K562 (cell line): Measurements from ENCODE around the gene AGO3. TPM values are rescaled to one million over a fixed set of nuclear protein-coding genes. Genes with fewer than 3 reads are reported as not detected.
A peak's percentile ranks its signal among the peaks of the same experiment; 100 is the strongest.

ENCODE experiments used
- ATAC-seq: fragments of 200-7000 bp; cut with Tn5 transposase; 3 replicates; pipeline ENCODE4 v1.9.1; 2020; ENCODE audit warnings: moderate library complexity
- BruUV-seq: library from RNA; stranded (reverse); fragments of 400-500 nt; replicated peaks from 2 replicates; lab custom pipeline; 2021; lab: Mats Ljungman, UMichigan
- CTCF ChIA-PET: fragments of 300-600 bp; formaldehyde crosslinking; extraction: SDS; loops from one replicate; lab custom pipeline; 2021; ENCODE audit warnings: low intra/inter-chr PET ratio; lab: Yijun Ruan, JAX
- POLR2A ChIA-PET: fragments of 300-600, 350-650 bp; sonication (Branson Sonifier 250); formaldehyde crosslinking; extraction: SDS; loops from one replicate; lab custom pipeline; 2021; ENCODE audit warnings: antibody characterized with exemption, inconsistent platforms; lab: Yijun Ruan, JAX
- DNase-seq, 4 experiments: peaks; one replicate each; pipeline versions ENCODE4 v3.0.0 to v3.0.0-alpha.2; 2011 to 2018; ENCODE audit warnings: low spot score in 3 of 4, mixed read lengths in 3 of 4; ENCODE audit errors: extremely low read depth in 1 of 4
- FAIRE-seq: peaks from 2 replicates; lab custom pipeline; 2011; peaks lifted over from hg19 to GRCh38; lab: Jason Lieb, UNC
- H2AFZ ChIP-seq: 2 replicates; pipeline ENCODE4 v1.6.0; 2011; ENCODE audit warnings: low read depth, low read length, control low read depth, inconsistent platforms
- H3K27ac ChIP-seq: fragments of 200-600 bp; 3 replicates; pipeline ENCODE4 v1.8.0; 2011; ENCODE audit warnings: low read depth, mild to moderate bottlenecking, control low read depth, inconsistent platforms, low read length, moderate library complexity, mixed read lengths; ENCODE audit errors: extremely low read depth
- H3K27me3 ChIP-seq, 2 experiments: fragments of 300-600 bp in 1 of 2; 2 replicates in 1 of 2; 3 replicates in 1 of 2; pipeline versions ENCODE4 v1.6.0 to v1.8.0; 2011; ENCODE audit warnings: inconsistent platforms in 2 of 2, low read length in 2 of 2, mild to moderate bottlenecking in 1 of 2, mixed read lengths in 1 of 2, moderate library complexity in 1 of 2; ENCODE audit not compliant: control insufficient read depth in 2 of 2, insufficient read depth in 2 of 2
- H3K36me3 ChIP-seq: fragments of 300-600 bp; 3 replicates; pipeline ENCODE4 v1.8.0; 2011; ENCODE audit warnings: mild to moderate bottlenecking, low read length, inconsistent platforms; ENCODE audit not compliant: control insufficient read depth, insufficient read depth
- H3K4me1 ChIP-seq, 2 experiments: fragments of 200-600 bp in 1 of 2; replicated peaks in 1 of 2; 2 replicates in 1 of 2; 3 replicates in 1 of 2; pipeline versions ENCODE4 v1.5.1 to v1.8.0; 2011; ENCODE audit warnings: inconsistent platforms in 2 of 2, low read length in 2 of 2, mild to moderate bottlenecking in 1 of 2, mixed read lengths in 1 of 2, moderate library complexity in 1 of 2; ENCODE audit not compliant: control insufficient read depth in 2 of 2, insufficient read depth in 2 of 2
- H3K4me2 ChIP-seq: 2 replicates; pipeline ENCODE4 v1.6.1; 2011; ENCODE audit warnings: low read length, control low read depth, inconsistent platforms, mixed read lengths; ENCODE audit not compliant: insufficient read depth
- H3K4me3 ChIP-seq: fragments of 200-600 bp; sonication (generic), shearing (Covaris generic); 2 replicates; pipeline ENCODE4 v1.5.1; 2016; ENCODE audit warnings: control low read depth, inconsistent platforms
- H3K79me2 ChIP-seq: fragments of 200-600 bp; 3 replicates; pipeline ENCODE4 v1.8.0; 2011; ENCODE audit warnings: low read length, inconsistent platforms; ENCODE audit not compliant: control insufficient read depth, insufficient read depth
- H3K9ac ChIP-seq, 2 experiments: 2 replicates each; pipeline versions ENCODE4 v1.6.0 to v1.6.1; 2011; ENCODE audit warnings: low read depth in 2 of 2, low read length in 2 of 2, control low read depth in 1 of 2, inconsistent platforms in 1 of 2, mild to moderate bottlenecking in 1 of 2, mixed read lengths in 1 of 2; ENCODE audit not compliant: insufficient read depth in 1 of 2
- H3K9me1 ChIP-seq: one replicate; pipeline ENCODE4 v1.6.0; 2011; ENCODE audit warnings: inconsistent platforms, mild to moderate bottlenecking, low read length, moderate library complexity; ENCODE audit not compliant: control insufficient read depth, insufficient read depth
- H3K9me3 ChIP-seq: replicated peaks from 2 replicates; pipeline ENCODE4 v1.5.1; 2011; ENCODE audit warnings: low read depth, low read length, inconsistent platforms; ENCODE audit not compliant: control insufficient read depth, insufficient read depth
- H4K20me1 ChIP-seq: replicated peaks from 2 replicates; pipeline ENCODE4 v1.6.1; 2011; ENCODE audit warnings: low read length, inconsistent platforms, mixed read lengths; ENCODE audit not compliant: control insufficient read depth, insufficient read depth
- E2F3 ChIP-seq: fragments of 250-450 bp; sonication (Bioruptor Pico); IDR thresholded peaks from 2 replicates; pipeline ENCODE4 v1.4.0; 2020; ENCODE audit warnings: mild to moderate bottlenecking
- HCFC1 ChIP-seq: IDR thresholded peaks from 2 replicates; pipeline ENCODE4 v1.6.1; 2012; ENCODE audit warnings: low read depth, low read length, improper control_type of control experiment
- HDAC8 ChIP-seq: fragments of 450-650 bp; IDR thresholded peaks from 2 replicates; pipeline ENCODE4 v1.6.1; 2016; ENCODE audit warnings: mild to moderate bottlenecking, missing genetic modification characterization, moderate library complexity, missing compliant biosample characterization
- NR2C1 ChIP-seq, 2 experiments: fragments of 450-650 bp; IDR thresholded peaks; 2 replicates each; pipeline ENCODE4 v1.6.1; 2017; ENCODE audit warnings: mild to moderate bottlenecking in 2 of 2, antibody characterized with exemption in 1 of 2, inconsistent platforms in 1 of 2, missing compliant biosample characterization in 1 of 2, missing genetic modification characterization in 1 of 2
- PTTG1 ChIP-seq: fragments of 450-650 bp; IDR thresholded peaks from 2 replicates; pipeline ENCODE4 v1.6.1; 2016; ENCODE audit warnings: low read depth, mild to moderate bottlenecking, missing genetic modification characterization, missing compliant biosample characterization
- SIN3B ChIP-seq: fragments of 450-650 bp; IDR thresholded peaks from 2 replicates; pipeline ENCODE4 v1.6.1; 2017; ENCODE audit warnings: low read depth, mild to moderate bottlenecking, moderate library complexity
- SMAD2 ChIP-seq: fragments of 150-350 bp; IDR thresholded peaks from 2 replicates; pipeline ENCODE4 v1.6.1; 2014; ENCODE audit warnings: low read depth, mild to moderate bottlenecking, low read length
- SMAD4 ChIP-seq: fragments of 250-450 bp; sonication (Bioruptor Pico); conservative IDR thresholded peaks from 2 replicates; pipeline ENCODE4 v1.8.0; 2021; ENCODE audit warnings: inconsistent platforms, mild to moderate bottlenecking, moderate library complexity
- TCF7 ChIP-seq: sonication (generic); IDR thresholded peaks from 2 replicates; pipeline ENCODE4 v1.6.1; 2016; ENCODE audit warnings: antibody characterized with exemption, borderline replicate concordance
- TRIM24 ChIP-seq, 2 experiments: fragments of 450-650 bp; IDR thresholded peaks; 2 replicates each; pipeline ENCODE4 v1.6.1; 2016
- XRCC3 ChIP-seq: fragments of 450-650 bp; IDR thresholded peaks from 2 replicates; pipeline ENCODE4 v1.6.1; 2017; ENCODE audit warnings: mild to moderate bottlenecking, moderate library complexity
- ZNF124 ChIP-seq: sonication (generic); formaldehyde crosslinking; IDR thresholded peaks from 2 replicates; pipeline ENCODE4 v1.8.1; 2022; ENCODE audit warnings: missing genetic modification reagents
- ZNF311 ChIP-seq: fragments of 250-450 bp; sonication (Bioruptor Pico); IDR thresholded peaks from 2 replicates; pipeline ENCODE4 v1.4.0; 2020; ENCODE audit warnings: mild to moderate bottlenecking, moderate library complexity
- WGBS: fragments of 100-300 bp; shearing (Covaris generic); methylation state at CpG from one replicate; pipeline ENCODE4 v1.1.6; 2016; ENCODE audit warnings: low coverage, mixed read lengths; ENCODE audit not compliant: insufficient coverage; ENCODE audit errors: missing lambda C conversion rate; 5-methylcytosine and 5-hydroxymethylcytosine counted together
- in situ Hi-C: fragments of 300-500 bp; cut with MboI; formaldehyde crosslinking; loops from 4 replicates; pipeline ENCODE4 v1.15.0; 2018; ENCODE audit warnings: inconsistent platforms, mixed read lengths
- intact Hi-C: fragments of 100-400 bp; cut with micrococcal nuclease; formaldehyde crosslinking; loops from 2 replicates; pipeline ENCODE4 v1.14.2; 2022
- polyA plus RNA-seq, 8 experiments: library from polyadenylated mRNA; depleted of rRNA in 4 of 8; stranded (reverse) in 5 of 8; unstranded in 3 of 8; fragments of >200 nt; fragmentation: Nextera tagmentation in 2 of 8; fragmentation: Illumina TruSeq in 1 of 8; extraction: Ambion mirVana in 2 of 8; extraction: Trizol in 1 of 8; gene quantifications; 2 replicates each; pipeline versions ENCODE4 v1.2.1 to v1.2.3, GENCODE V29; 2011 to 2014; ENCODE audit warnings: inconsistent platforms in 1 of 8, missing spikeins in 1 of 8
- total RNA-seq, 7 experiments: library from RNA; depleted of rRNA in 6 of 7; stranded (reverse); fragments of >200 nt in 6 of 7; fragmentation: Illumina TruSeq in 2 of 7; extraction: Trizol in 2 of 7; gene quantifications; 2 replicates each; pipeline versions ENCODE4 v1.2.1 to v1.2.3, GENCODE V29; 2011 to 2021; ENCODE audit warnings: low replicate concordance in 1 of 7
- TF ChIP-seq, protein P1 (sequence below), 2 experiments: fragments of 450-650 bp; IDR thresholded peaks; 2 replicates each; pipeline ENCODE4 v1.6.1; 2016; ENCODE audit warnings: mild to moderate bottlenecking in 2 of 2, borderline replicate concordance in 1 of 2, low read depth in 1 of 2, moderate library complexity in 1 of 2
- TF ChIP-seq, protein P2 (sequence below), 2 experiments: fragments of 250-450 bp in 1 of 2; fragments of 450-650 bp in 1 of 2; sonication (Bioruptor Pico) in 1 of 2; IDR thresholded peaks; 2 replicates each; pipeline versions ENCODE4 v1.6.1 to v1.8.0; 2016 to 2021; ENCODE audit warnings: mild to moderate bottlenecking in 2 of 2, moderate library complexity in 2 of 2, missing compliant biosample characterization in 1 of 2, missing genetic modification characterization in 1 of 2

Gene AGO3
- total and polyA plus RNA-seq, 9 of the 15 experiments (the other 6 are each of a cell fraction or from before 2014, with no cell fraction given) = 4.5 to 41.5 (median 22.7) TPM

DNA sequence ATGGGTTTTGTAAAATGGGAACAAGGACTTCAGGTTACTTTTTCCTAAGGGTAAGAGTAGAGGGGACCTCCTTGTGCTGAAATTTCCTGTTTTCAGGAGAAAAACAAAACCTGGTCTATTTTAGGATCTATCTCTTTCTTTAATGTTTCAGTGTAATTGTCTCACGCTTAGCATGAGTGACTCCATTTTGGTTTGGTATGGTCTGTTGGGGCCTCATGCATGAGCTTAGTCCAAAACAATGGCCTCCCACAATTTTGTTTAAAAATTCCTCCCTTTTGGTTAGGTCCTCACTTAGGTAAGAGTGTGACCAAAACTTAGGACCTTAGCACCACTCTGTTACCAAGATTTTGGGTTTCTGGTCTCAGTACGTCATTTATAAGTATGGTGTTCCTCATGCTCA is 85.8 kb downstream of the AGO3 start:
- no peaks in the 10 kb centered on the region for H3K4me1 ChIP-seq
- FAIRE-seq = no peak
- BruUV-seq = no TSS peak
- ATAC-seq = no peak
- in situ Hi-C loops = no loop called here
- no peaks in the 10 kb centered on the region for H3K79me2 ChIP-seq
- intact Hi-C loops = no loop called here
- no peak overlapping the region for H2AFZ ChIP-seq
- no peaks in the 10 kb centered on the region for H3K9me3 ChIP-seq
- H3K4me2 ChIP-seq = no peak overlapping the region
- 97% methylated on average over 2 of the region's 2 CpGs for WGBS
- H3K27ac ChIP-seq = no peak overlapping the region
- peaks cover 61% of the 10 kb centered on the region; the same call in 2 of the 3 replicates for H3K36me3 ChIP-seq
- no peak overlapping the region for H3K9ac ChIP-seq
- no peak for DNase-seq
- H3K9me1 ChIP-seq = no peaks in the 10 kb centered on the region
- ChIA-PET POLR2A (no interaction called here), CTCF (no interaction called here)
- H3K27me3 ChIP-seq = no peaks in the 10 kb centered on the region
- no peaks in the 10 kb centered on the region for H4K20me1 ChIP-seq
- H3K4me3 ChIP-seq = no peak overlapping the region
- TF ChIP-seq PTTG1 (peak; percentile 83), ZNF311 (0 out of 2 replicates have a peak, but pooled peaks have one; percentile 41), XRCC3 (no peak), TRIM24 (IDR thresholded peaks at IDR 0.05) (no peak), HDAC8 (tag) (0 out of 2 replicates have a peak, but pooled peaks have one; percentile 66), NR2C1 (IDR thresholded peaks at IDR 0.05) (no peak), NR2C1 (tag; IDR thresholded peaks at IDR 0.05) (peak; percentile 68), HCFC1 (no peak), ZNF124 (no peak), E2F3 (CRISPR knock-in tag) (no peak), SIN3B (no peak), SMAD2 (no peak), SMAD4 (CRISPR knock-in tag) (0 out of 2 replicates have a peak, but pooled peaks have one; percentile 66), TCF7 (no peak)
- TF ChIP-seq, protein P1, sequence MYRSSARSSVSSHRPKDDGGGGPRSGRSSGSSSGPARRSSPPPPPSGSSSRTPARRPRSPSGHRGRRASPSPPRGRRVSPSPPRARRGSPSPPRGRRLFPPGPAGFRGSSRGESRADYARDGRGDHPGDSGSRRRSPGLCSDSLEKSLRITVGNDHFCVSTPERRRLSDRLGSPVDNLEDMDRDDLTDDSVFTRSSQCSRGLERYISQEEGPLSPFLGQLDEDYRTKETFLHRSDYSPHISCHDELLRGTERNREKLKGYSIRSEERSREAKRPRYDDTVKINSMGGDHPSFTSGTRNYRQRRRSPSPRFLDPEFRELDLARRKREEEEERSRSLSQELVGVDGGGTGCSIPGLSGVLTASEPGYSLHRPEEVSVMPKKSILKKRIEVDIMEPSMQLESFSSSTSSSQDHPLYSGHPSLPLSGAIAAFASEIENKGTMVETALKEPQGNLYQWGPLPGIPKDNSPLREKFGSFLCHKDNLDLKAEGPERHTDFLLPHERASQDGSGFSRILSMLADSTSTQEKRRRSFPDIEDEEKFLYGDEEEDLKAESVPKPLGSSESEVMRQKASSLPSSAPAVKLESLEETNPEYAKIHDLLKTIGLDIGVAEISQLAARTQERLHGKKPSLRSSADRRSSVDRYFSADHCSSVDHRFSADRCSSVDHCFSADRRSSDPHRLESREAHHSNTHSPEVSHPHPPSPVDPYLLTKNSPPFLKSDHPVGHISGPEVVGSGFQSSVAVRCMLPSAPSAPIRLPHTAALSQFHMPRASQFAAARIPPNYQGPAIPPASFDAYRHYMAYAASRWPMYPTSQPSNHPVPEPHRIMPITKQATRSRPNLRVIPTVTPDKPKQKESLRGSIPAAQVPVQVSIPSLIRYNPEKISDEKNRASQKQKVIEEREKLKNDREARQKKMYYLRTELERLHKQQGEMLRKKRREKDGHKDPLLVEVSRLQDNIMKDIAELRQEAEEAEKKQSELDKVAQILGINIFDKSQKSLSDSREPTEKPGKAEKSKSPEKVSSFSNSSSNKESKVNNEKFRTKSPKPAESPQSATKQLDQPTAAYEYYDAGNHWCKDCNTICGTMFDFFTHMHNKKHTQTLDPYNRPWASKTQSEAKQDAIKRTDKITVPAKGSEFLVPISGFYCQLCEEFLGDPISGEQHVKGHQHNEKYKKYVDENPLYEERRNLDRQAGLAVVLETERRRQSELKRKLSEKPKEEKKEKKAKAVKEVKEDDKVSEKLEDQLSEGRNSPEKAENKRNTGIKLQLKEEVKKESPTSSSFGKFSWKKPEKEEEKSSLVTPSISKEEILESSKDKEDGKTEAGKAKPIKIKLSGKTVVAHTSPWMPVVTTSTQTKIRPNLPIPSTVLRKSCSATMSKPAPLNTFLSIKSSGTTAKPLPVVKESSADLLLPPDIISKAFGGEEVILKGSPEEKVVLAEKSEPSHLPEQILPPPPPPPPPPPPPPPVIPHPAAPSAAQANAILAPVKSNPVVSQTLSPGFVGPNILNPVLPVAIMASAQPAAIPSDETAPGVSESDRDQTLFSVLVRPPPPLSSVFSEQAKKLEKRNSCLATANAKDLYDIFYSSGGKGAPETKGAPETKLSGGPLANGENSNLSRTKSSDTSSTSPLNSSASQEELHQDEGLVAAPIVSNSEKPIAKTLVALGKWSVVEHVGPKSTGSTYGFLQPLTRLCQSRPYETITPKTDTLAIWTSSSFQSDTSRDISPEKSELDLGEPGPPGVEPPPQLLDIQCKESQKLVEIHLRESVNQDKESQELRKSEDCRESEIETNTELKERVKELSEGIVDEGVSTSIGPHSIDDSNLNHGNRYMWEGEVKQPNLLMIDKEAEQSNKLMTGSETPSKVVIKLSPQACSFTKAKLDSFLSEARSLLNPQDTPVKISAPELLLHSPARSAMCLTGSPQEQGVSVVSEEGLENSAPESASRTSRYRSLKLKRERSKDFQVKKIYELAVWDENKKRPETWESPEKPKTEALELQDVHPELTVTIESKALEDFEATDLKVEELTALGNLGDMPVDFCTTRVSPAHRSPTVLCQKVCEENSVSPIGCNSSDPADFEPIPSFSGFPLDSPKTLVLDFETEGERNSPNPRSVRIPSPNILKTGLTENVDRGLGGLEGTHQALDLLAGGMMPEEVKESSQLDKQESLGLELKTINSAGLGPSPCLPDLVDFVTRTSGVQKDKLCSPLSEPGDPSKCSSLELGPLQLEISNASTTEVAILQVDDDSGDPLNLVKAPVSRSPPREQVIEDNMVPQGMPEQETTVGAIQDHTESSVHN (IDR thresholded peaks at IDR 0.05; ENCODE audit: borderline replicate concordance in 1 of 2, low read depth in 1 of 2) = no peak
- TF ChIP-seq, protein P2, sequence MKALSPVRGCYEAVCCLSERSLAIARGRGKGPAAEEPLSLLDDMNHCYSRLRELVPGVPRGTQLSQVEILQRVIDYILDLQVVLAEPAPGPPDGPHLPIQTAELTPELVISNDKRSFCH (CRISPR knock-in tag; IDR thresholded peaks at IDR 0.05) = no peak
- TF ChIP-seq, protein P2 (tag; IDR thresholded peaks at IDR 0.05) = 0 out of 2 replicates have a peak, but pooled peaks have one; percentile 30
